Middle frontal gyrus (tissue), 1 donor: ENCODE results near the gene ZNHIT3.
A peak's percentile ranks its signal among the peaks of the same experiment; 100 is the strongest.
"Not testable (repeated sequence)": the region's sequence is repeated elsewhere in the genome, so short reads cannot be mapped to it uniquely, and the experiment has no call there.

ENCODE experiments used
- DNase-seq: peaks from one replicate; pipeline ENCODE4 v3.0.0-alpha.2; 2015; ENCODE audit warnings: low spot score; ENCODE audit errors: extremely low spot score

Gene ZNHIT3

GRCh38 chr17:36486204-36487194, at the start of gene ZNHIT3:
Gene ZNHIT3, plus strand, starts transcription at chr17:36486681. Its CDS starts 19 bp downstream, at chr17:36486700.
- peak; percentile 89 for DNase-seq

GRCh38 chr17:36441792-36442191, 44.7 kb upstream of the ZNHIT3 start:
- not testable (repeated sequence) for DNase-seq

GRCh38 chr17:36443777-36444176, 42.7 kb upstream of the ZNHIT3 start:
- no peak for DNase-seq

GRCh38 chr17:36449997-36450396, 36.5 kb upstream of the ZNHIT3 start:
- not testable (repeated sequence) for DNase-seq

- not testable (repeated sequence) for DNase-seq
Measured at GRCh38 chr17:36452888-36453287, 33.6 kb upstream of the ZNHIT3 start.

- DNase-seq, result not testable (repeated sequence)
Measured at GRCh38 chr17:36457701-36458100, 28.8 kb upstream of the ZNHIT3 start.

GRCh38 chr17:36459045-36459444, 27.4 kb upstream of the ZNHIT3 start:
- DNase-seq, result no peak

- no peak for DNase-seq
Measured at GRCh38 chr17:36459601-36460000, 26.9 kb upstream of the ZNHIT3 start.

- DNase-seq, result no peak
Measured at GRCh38 chr17:36460265-36460937, 26.1 kb upstream of the ZNHIT3 start.

GRCh38 chr17:36461330-36462110, 25.0 kb upstream of the ZNHIT3 start:
- DNase-seq, result no peak

- DNase-seq, result no peak
Measured at GRCh38 chr17:36463916-36464764, 22.3 kb upstream of the ZNHIT3 start.

GRCh38 chr17:36464765-36465088, 21.8 kb upstream of the ZNHIT3 start:
- no peak for DNase-seq

- no peak for DNase-seq
Measured at GRCh38 chr17:36468903-36469635, 17.4 kb upstream of the ZNHIT3 start.

GRCh38 chr17:36469733-36470132, 16.7 kb upstream of the ZNHIT3 start:
- DNase-seq, result no peak

GRCh38 chr17:36470499-36470898, 16.0 kb upstream of the ZNHIT3 start:
- no peak for DNase-seq

GRCh38 chr17:36474571-36474970, 11.9 kb upstream of the ZNHIT3 start:
- DNase-seq, result no peak

GRCh38 chr17:36475346-36475970, 11.0 kb upstream of the ZNHIT3 start:
- DNase-seq, result no peak

- no peak for DNase-seq
Measured at GRCh38 chr17:36481829-36482228, 4.7 kb upstream of the ZNHIT3 start.
